Kidney tubule cell (primary cell): ENCODE data around the gene RIPOR3.
"Not testable (repeated sequence)": the region's sequence is repeated elsewhere in the genome, so short reads cannot be mapped to it uniquely, and the experiment has no call there.

ENCODE experiments used
- DNase-seq: peaks from one replicate; pipeline ENCODE4 v3.0.0-alpha.2; 2018; ENCODE audit warnings: low spot score

Gene RIPOR3

DNA sequence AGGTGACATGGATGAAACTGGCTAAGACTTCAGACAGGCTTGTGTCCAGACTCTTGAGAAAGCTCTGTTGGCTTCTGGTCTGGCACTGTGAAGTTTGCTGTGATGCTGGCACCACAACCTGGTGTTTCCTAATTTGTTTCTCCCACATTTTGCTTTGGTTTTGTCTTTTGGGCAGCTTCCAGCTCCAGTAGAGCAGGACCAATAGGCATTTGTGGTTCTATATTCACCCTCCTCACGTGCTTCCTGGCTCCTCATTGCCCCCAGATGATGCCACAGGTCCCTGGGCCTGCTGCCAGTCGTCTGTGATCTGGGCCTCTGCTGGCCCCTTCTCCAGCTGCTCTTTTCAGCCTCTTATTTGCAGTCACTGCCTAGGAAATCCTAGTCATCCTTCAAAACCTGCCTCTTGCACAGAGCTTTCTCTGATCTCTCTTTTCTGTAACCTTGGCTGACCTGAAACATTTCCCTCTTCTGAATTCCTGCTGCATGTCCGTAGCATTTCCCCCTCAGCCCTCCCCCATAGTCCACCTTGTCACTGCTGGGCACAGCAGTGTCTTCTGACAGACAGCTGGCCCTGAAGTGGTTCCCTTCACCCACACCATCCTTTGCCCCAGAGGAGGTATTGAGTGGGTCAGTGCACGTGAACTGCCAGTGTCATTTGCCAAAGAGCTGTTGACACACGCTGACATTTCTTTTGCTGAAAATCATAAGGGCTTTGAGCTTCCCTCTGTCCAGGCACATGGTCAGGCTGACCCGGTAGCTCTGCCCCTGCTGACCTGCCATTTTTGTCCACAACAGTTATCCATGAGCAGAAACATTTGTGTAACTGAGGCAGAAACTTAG lies 118.2 kb downstream of the RIPOR3 start:
- peak; percentile 58 for DNase-seq

DNA sequence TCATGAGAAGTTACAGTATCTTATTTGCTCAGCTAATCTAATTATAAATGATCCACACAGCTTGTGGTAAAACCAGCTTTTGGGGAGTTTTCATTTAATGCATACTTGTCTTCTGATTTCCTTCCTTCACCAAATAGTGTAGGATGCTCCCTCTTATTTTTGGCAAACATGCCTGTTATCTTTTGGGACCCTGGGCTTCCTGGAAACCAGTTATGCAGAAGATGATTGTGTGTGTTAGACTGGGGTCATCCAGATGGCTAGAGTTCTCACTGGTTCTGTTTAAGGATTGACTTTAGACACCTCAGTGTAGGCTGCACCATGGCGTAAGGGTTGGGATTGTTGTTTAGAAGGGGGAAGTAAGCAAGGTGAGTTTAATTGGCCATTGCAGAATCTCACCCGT lies 119.9 kb downstream of the RIPOR3 start:
- no peak for DNase-seq

DNA sequence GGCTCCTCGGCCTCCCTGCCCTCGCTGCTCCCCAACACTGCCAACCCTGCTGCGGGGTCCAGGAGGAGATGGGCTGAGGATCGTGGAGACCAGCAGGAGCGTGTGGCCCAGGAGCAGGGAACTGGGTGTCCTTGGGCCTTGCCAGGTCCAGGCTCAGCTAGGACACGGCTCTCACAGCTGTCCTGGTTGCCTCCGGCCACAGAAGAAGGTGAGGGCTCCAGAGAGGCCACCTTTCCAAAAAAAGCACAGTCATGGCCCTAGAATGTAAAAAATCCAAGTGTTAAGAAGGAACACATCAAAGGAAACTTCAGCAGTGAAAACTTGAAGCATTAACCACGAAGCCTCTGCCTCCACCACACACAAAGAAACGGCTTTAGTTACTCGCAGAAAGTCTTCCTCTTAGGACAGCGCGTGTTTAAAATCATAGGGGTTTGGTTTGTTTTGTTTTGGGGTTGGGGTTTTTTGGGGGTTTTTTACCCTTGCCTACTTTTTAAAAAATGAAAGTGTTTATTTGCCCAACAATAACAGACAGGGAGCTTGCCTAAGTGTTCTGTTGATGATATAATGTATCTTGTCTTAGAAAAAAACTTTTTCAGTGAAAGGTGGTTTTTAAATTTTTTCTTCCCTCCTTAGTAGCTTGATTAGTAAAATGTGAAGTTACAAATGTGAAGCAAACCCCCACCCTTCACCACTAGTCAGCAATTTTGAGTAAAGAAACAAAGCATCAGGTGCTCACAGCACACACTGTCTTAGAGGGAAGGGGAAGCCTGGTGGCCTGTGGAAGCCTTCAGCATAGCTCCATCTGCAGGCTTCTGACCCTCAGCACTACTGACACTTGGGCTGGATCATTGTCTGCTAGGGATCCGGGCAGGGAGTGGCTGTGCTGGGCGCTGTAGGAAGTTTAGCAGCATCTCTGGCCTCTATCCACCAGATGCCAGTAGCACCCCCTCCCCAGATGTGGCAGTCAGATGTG lies 121.2 kb downstream of the RIPOR3 start:
- DNase-seq, result peak; percentile 28

DNA sequence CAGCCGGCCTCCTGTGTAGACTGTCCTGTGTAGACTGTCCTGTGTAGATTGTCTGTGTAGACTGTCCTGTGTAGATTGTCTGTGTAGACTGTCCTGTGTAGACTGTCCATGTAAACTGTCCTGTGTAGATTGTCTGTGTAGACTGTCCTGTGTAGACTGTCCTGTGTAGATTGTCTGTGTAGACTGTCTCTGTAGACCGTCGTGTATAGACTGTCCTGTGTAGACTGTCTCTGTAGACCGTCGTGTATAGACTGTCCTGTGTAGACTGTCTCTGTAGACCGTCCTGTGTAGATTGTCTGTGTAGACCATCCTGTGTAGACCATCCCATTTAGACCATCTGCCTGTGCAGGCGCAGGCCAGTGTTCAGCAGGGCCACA lies 121.9 kb downstream of the RIPOR3 start:
- not testable (repeated sequence) for DNase-seq

DNA sequence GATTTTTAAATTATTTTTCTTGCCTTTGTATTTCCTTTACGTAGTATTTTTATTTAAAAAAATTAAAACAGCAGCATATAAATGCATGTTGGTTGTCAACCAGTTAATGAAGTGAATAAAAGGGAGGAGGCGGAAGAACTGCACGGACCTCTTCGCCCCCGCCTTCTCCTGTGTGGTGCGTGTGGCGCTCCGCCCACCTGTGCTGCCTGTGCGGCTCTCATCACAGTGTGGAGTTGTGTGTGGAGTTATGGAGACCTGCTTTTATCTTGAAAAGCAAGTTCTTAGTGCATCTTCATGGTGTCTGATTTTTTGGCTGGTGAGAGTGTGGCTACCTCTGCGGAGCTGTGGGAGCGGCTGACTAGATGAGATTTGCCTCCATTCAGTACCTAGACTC lies 122.8 kb downstream of the RIPOR3 start:
- no peak for DNase-seq

DNA sequence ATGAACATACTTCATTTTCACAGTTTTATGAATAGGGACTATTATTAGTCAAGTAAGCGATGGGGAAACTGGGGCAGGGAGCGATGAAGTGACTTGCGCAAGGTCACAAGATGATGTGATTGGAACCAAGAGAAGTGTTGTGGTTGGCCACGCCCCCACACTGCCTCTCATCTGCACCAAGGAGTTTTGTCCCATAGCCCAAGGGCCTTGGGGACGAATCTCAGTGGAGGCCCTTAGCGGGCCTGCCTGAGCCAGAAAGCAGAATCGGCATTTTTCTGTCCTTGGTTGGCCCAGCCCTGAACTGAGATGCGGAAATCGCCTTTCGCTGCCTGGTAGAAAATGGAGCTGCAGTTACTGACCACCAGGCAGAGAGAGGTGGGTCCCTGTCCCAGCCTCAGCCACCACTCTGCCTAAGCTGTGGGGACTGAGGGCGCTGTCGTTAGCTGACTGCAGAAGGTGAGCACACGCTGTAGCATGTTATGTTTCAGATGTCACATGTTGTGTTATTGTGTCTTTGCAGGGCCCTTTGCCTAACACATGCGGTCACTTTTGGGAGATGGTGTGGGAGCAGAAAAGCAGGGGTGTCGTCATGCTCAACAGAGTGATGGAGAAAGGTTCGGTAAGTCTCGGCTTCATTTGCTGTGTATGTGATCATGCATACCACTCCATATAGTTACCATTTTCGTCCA lies 123.3 kb downstream of the RIPOR3 start:
- DNase-seq, result no peak

DNA sequence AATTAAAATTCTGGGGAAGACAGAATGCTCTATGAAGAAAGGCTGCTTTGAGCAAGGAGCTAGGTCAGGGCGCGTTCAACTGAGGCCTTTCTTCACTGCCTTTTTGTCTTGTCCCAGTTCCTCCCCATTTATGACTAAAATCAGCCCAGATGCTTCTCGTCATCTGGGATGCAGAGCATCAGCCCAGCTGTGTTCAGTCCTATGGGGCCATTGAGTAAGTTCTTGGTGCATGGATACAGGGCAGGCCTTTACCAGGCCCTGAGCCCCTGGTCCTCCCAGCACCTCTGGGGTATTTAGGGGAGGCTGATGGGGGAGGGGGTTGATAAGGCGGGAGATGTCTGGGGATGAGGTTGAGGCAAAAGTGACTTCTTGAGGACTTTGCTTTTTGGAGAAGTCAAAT lies 125.5 kb downstream of the RIPOR3 start:
- no peak for DNase-seq

DNA sequence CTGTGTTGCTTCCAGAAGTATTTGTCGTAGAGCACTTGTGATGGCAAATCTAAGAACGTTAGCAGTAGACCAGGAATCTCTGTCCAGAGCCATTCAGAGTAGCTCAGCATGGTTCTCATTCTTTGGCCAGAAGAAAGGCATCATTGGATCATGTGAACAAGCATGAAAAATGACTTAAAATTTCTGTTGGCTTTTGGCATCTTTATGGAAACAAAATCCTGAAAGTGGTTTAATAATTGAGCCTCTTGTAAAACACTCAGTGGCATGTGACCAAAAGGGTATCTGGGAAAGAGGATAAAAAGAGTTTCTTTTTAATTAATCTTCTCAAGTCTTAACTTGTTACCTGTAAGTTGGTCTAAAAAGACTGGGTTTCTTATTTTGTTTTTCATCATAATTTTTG lies 126.0 kb downstream of the RIPOR3 start:
- no peak for DNase-seq

DNA sequence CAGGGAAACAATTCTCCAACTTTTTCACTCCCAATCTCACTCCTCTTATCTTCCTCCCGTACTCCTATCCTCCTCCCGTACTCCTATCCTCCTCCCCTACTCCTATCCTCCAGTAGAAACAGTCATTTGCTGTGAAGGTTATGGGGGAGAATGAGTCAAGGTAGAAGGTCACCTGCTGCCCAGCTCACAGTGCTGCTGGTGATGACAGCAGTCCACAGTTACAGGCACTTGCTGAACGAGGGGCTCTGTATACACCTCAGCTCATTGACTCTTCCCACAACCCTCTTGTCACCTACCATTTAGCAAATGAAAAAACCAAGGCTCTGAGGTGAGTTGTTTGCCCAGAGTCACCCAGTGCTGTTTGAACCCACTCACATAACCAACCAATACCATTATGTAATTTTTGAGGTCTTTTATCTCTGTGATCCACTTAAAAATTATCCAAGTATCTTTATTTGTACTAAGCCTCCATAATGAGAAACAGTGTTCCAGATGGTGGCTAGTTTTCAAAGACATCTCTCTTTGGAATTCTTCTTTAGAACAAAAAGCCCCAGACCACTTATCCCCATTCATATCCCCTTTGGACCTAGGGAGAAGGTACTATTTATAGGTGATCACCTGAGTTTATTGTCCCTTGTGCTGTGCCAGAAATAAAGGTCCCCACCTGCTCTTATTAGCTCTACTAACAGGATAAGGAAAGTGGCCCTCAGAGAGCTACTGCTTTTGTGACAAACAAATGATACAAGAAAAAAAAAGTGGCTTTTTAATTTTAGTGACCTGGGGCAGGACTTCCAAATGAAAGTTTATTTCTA lies 128.0 kb downstream of the RIPOR3 start:
- DNase-seq, result no peak

DNA sequence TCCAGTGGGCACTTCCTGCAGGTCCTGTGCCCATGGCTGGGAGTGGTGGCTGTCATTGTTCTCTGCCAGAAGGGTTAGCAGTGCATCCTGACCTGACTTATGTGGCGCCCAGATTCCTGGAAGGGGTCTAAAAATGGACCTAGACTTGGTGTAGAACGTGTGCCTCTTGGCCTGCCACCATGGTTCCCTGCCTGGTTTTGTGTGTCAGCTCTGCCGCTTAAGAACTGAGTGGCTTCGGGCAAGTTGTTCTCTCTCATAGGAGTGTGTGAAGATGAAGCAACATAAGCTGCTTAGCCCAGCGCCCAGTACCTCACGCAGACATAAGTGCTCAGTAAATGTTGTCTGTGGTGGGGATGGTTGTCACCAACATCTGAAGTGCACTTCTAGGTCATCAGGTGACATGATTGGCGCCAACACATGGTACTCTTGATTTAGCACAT lies 129.1 kb downstream of the RIPOR3 start:
- no peak for DNase-seq

DNA sequence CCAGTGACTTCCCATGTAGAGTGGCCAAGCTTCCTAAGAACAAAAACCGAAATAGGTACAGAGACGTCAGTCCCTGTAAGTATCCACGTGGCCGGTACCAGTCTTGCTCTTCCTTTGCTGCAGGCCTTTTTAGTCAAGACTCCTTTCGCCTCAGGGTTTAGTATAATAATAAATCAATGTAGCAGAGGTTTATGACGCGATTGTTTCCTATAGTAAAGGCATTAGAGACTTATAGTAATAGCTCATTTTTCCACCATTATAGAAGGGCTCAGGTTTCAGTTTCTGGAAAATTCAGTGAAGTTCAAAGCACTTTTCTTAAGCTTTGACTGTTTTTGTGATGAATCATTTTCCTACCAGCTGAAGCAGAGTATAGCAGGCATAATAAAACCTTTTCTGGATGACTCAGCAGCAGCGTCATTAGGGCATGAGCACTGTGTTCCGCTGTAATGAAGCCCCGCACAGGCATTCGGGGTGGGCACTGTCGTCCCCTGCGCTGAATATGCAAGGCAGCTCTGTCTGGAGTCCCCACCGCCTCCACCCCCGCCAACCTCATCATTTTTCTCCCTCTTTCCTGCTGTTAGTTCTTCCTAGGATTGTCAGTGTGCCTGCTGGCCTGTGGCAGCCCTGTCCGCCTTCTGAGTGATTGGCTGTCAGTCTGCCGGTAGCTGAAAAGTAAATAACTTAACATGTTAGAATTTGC lies 129.8 kb downstream of the RIPOR3 start:
- peak; percentile 90 for DNase-seq

DNA sequence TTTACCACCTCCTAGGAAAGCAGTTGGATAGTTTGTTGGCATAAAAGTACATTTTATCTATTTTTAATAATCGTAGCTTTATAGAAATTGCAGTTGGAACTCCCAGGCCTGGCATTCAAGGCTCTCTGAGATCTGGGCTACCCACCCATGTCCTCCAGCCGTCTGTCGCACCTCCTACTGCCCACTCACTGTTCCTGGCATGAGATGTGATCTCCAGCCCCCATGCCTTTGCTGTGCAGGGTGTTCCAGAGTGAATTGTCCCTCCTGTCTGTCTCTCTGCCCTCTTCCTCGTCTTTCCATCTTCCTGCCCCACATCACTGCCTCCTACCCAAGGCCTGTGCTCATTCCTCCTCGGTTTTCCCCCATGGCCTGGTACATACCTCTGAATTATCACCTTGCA lies 130.5 kb downstream of the RIPOR3 start:
- DNase-seq, result no peak

DNA sequence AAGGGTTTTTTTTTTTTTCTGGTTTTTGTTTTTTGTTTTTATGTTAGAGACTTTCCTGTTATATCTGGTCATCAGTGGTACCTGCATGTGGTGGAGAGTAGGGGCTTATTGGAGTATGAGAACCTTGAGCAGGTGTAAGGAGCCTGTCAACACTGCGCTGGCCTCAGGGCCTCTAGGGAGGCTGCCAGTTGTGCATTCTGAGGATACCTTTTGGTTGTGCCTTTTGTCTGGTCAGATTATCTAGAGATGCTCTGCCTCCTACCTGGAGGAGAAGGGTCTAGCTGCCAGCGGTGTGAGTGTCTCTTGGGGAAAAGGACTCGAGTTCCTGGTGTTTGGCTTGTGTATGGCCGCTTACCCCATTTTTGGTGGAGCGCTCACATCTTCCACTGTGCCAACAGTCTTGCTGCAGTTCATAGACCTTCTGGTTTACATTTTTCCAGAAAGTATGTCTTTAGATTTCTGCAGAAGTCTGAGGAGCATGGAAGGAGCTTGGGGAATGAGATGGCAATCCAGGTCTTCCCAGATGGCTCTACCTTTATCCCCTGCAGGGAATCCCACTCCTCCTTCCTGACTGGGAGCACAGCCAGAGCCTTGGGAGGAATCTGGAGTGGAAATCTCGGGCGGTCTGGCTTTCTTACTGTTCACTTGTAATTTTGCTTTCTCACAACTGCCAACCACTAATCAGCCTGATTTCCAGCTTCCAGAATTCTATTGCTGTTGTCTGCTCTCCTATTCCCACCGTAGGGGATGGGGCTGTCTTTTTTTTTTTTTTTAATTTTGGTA lies 131.3 kb downstream of the RIPOR3 start:
- no peak for DNase-seq

DNA sequence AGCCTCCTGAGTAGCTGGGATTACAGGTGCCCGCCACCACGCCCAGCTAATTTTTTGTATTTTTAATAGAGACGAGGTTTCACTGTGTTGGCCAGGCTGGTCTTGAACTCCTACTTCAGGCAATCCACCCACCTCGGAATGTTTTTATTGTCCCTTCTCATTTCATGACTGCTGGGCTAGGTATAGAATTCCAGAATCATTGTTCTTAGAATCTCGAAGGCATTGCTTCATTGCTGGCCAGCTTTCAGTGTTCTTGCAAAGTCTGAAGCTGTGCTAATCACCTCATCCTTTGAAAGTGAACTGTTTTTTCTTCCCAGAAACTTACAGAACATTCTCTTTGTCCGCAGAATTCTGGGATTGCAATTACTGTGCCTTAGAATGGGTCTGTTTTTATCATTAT lies 132.2 kb downstream of the RIPOR3 start:
- DNase-seq, result no peak

DNA sequence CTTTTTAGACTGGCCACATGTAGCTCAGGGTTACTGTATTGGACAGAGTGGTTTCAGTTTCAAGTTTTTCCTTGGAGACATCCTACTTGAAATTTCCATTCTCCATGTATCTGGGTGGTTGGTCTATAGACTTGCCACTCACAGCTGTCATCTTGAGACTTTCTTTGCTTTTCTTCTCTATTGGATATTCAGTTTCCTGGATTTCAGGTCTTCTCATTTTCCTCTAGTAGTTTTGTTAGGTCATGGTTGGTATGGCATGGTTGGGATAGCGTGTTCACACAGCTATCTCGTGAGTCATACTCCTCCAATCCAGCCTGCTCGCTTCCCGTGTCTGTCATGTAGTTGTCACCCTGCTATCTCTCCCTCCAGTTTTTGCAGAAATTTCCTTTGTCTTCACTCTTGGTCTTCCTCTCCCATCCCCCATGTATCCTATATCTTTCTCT lies 132.8 kb downstream of the RIPOR3 start:
- peak; percentile 95 for DNase-seq

DNA sequence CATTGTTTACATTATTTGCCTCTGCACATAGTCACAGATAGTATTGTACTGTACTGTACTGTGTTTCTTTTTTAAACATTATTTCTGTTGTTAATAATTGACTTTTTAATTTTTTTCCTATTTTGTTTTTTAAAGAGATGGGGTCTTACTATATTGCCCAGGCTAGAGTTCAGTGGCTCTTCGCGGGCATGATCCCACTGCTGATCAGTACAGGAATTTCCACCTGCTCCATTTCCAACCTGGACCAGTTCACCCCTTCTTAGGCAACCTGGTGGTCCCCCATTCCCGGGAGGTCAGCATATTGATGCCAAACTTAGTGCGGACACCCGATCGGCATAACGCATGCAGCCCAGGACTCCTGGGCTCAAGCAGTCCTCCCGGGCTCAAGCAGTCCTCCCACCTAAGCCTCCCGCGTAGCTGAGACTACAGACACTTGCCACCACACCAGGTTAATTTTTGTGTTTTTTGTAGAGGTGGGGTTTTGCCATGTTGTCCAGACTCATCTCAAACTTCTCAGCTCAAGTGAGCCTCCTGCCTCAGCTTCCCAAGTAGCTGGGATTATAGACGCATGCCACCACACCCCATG lies 133.7 kb downstream of the RIPOR3 start:
- no peak for DNase-seq

DNA sequence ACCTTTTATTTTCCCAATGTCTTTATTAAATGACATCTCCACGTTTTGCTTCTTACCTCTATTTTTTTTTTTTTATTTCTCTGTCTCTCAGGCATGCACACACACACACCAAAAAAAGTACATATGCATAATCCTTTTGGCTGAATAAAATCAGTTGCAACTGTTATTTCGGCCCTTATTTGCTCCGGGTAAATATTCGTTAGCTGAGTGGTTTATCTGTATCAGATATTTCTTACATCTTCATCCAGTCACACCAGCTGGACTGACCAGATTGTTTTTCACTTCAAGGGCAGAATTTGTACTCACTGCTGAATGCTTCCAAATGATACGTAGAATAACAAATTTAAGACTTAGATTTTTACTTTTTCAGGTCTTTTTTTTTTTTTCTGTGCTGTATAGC lies 135.7 kb downstream of the RIPOR3 start:
- no peak for DNase-seq

DNA sequence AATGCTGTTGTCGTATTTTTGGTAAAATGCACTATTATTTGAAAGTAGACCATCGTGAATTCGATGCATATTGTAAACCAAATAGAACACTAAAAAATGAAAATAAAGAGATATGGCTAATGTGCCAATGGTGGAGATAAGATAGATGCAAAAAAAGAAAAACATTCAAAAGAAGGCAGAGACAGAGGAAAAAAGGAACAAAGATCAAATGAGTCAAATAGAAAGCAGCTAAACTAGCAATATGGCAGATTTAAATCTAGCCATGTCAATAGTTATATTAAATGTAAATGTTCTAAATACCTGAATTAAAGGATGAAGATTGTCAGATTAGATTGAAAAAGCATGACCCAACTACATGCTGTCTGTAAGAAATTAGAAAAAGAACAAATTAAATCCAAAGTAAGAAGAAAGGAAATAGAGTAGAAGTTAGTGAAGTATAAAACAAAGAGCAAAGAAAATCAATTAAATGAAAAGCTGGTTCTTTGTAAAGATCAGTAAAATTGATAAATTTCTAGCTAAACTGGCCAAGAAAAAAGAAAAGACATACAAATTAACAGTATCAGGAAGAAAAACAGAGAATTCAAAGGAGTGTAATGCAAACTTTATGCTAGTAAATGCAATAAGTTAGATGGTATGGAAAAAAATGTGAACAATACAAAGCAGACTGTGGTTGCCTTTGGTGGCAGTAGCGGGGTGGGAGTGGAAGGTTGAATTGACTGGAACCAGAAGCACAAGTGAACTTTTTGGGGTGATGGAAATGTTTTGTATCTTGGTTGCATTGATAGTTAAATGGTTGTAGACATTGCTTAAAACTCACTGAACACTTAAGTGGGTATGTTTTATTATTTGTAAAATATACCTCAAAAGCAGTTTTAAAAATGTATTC lies 136.4 kb downstream of the RIPOR3 start:
- DNase-seq, result no peak

DNA sequence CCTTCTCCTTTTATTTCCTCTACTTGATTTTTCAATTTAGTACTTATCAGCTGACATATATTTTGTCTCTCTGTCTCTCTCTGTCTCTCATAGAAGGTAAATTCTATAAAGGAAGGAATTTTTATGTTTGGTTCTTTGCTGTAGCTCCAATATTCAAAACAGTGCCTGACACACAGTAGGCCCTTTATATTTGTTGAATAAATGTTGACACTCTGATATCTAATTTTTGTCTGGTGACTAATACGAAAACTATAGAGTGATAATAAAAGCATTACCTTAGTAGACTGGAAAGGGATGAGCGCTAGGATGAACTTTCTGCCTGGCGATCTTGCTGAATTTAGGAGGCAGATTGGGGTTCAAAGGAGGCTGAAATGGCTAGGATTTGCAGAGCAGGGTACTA lies 138.4 kb downstream of the RIPOR3 start:
- DNase-seq, result no peak
